Mesenchymal stem cell (in vitro differentiated cells and primary cell): ENCODE measurements around the gene B9D1.

Source experiments
- DNase-seq: peaks from one replicate; pipeline ENCODE4 v3.0.0-alpha.2; 2013
- H2AFZ ChIP-seq: one replicate; pipeline ENCODE4 v1.6.1; 2013; ENCODE audit warnings: low read depth, mild to moderate bottlenecking, control low read depth, inconsistent platforms, low read length, moderate library complexity
- H2AK5ac ChIP-seq: 2 replicates; pipeline ENCODE4 v1.6.1; 2013; ENCODE audit warnings: low read length, moderate library complexity, mild to moderate bottlenecking, inconsistent platforms; ENCODE audit not compliant: severe bottlenecking
- H2BK120ac ChIP-seq: one replicate; pipeline ENCODE4 v1.6.1; 2013; ENCODE audit warnings: low read depth, mild to moderate bottlenecking, inconsistent platforms, low read length, moderate library complexity
- H2BK12ac ChIP-seq, 2 experiments: one replicate each; pipeline ENCODE4 v1.6.1; 2013; ENCODE audit warnings: inconsistent platforms in 2 of 2, low read length in 2 of 2, mild to moderate bottlenecking in 2 of 2, moderate library complexity in 2 of 2, control low read depth in 1 of 2
- H2BK15ac ChIP-seq: one replicate; pipeline ENCODE4 v1.6.1; 2013; ENCODE audit warnings: mild to moderate bottlenecking, low read depth, inconsistent platforms; ENCODE audit not compliant: poor library complexity, severe bottlenecking
- H2BK5ac ChIP-seq: 2 replicates; pipeline ENCODE4 v1.6.1; 2013; ENCODE audit warnings: low read depth, mild to moderate bottlenecking, low read length, control low read depth, inconsistent platforms; ENCODE audit not compliant: poor library complexity, severe bottlenecking
- H3K14ac ChIP-seq, 2 experiments: one replicate each; pipeline ENCODE4 v1.6.1; 2013; ENCODE audit warnings: inconsistent platforms in 2 of 2, low read length in 2 of 2, control low read depth in 1 of 2, mild to moderate bottlenecking in 1 of 2, moderate library complexity in 1 of 2
- H3K18ac ChIP-seq, 2 experiments: one replicate each; pipeline ENCODE4 v1.6.1; 2013; ENCODE audit warnings: inconsistent platforms in 2 of 2, low read length in 2 of 2, control low read depth in 1 of 2, low read depth in 1 of 2, mild to moderate bottlenecking in 1 of 2
- H3K23ac ChIP-seq, 2 experiments: one replicate each; pipeline ENCODE4 v1.6.1; 2013; ENCODE audit warnings: inconsistent platforms in 2 of 2, low read length in 2 of 2, mild to moderate bottlenecking in 2 of 2, moderate library complexity in 2 of 2, control low read depth in 1 of 2
- H3K27ac ChIP-seq: 2 replicates; pipeline ENCODE4 v1.5.1; 2013; ENCODE audit warnings: mild to moderate bottlenecking, moderate library complexity, low read length, control low read depth, inconsistent platforms; ENCODE audit not compliant: poor library complexity, severe bottlenecking
- H3K27me3 ChIP-seq, 2 experiments: 2 replicates each; pipeline versions ENCODE4 v1.6.1 to v1.7.0; 2013; ENCODE audit warnings: low read length in 2 of 2, mild to moderate bottlenecking in 2 of 2, moderate library complexity in 2 of 2, control low read depth in 1 of 2, inconsistent platforms in 1 of 2; ENCODE audit not compliant: control insufficient read depth in 1 of 2, insufficient read depth in 1 of 2
- H3K36me3 ChIP-seq, 2 experiments: 2 replicates each; pipeline versions ENCODE4 v1.6.1 to v1.7.0; 2013; ENCODE audit warnings: low read length in 2 of 2, control low read depth in 1 of 2, inconsistent platforms in 1 of 2, low read depth in 1 of 2, mild to moderate bottlenecking in 1 of 2; ENCODE audit not compliant: insufficient read depth in 2 of 2, control insufficient read depth in 1 of 2
- H3K4ac ChIP-seq, 2 experiments: one replicate each; pipeline ENCODE4 v1.6.1; 2013; ENCODE audit warnings: inconsistent platforms in 2 of 2, low read length in 2 of 2, mild to moderate bottlenecking in 2 of 2, moderate library complexity in 2 of 2, control low read depth in 1 of 2, low read depth in 1 of 2
- H3K4me1 ChIP-seq: 2 replicates; pipeline ENCODE4 v1.6.1; 2013; ENCODE audit warnings: low read depth, low read length, control low read depth; ENCODE audit not compliant: control insufficient read depth, insufficient read depth
- H3K4me2 ChIP-seq: 2 replicates; pipeline ENCODE4 v1.6.1; 2013; ENCODE audit warnings: low read length, mild to moderate bottlenecking, inconsistent platforms; ENCODE audit not compliant: poor library complexity, severe bottlenecking
- H3K4me3 ChIP-seq, 2 experiments: 2 replicates each; pipeline versions ENCODE4 v1.5.1 to v1.7.0; 2013; ENCODE audit warnings: low read length in 2 of 2, mild to moderate bottlenecking in 2 of 2, control low read depth in 1 of 2, low read depth in 1 of 2; ENCODE audit not compliant: insufficient read depth in 1 of 2
- H3K79me1 ChIP-seq: replicated peaks from 2 replicates; pipeline ENCODE4 v1.6.1; 2013; ENCODE audit warnings: mild to moderate bottlenecking, control low read depth, low read length, inconsistent platforms; ENCODE audit not compliant: poor library complexity, severe bottlenecking
- H3K9ac ChIP-seq: 2 replicates; pipeline ENCODE4 v1.7.0; 2013; ENCODE audit warnings: mild to moderate bottlenecking, low read length, moderate library complexity
- H3K9me3 ChIP-seq: 2 replicates; pipeline ENCODE4 v1.7.0; 2013; ENCODE audit warnings: mild to moderate bottlenecking, low read length; ENCODE audit not compliant: control insufficient read depth
- H4K8ac ChIP-seq: one replicate; pipeline ENCODE4 v1.6.1; 2013; ENCODE audit warnings: inconsistent platforms, mild to moderate bottlenecking, low read length, moderate library complexity
- H4K91ac ChIP-seq: one replicate; pipeline ENCODE4 v1.6.1; 2013; ENCODE audit warnings: mild to moderate bottlenecking, low read length, inconsistent platforms
- WGBS: methylation state at CpG from one replicate; pipeline ENCODE4 v1.1.7; 2013; ENCODE audit warnings: mixed read lengths; 5-methylcytosine and 5-hydroxymethylcytosine counted together

Gene B9D1

GRCh38 chr17:19365499-19365817 is 2.9 kb upstream of the B9D1 start:
- H3K9me3 ChIP-seq, result no peaks in the 10 kb centered on the region
- no peaks in the 10 kb centered on the region for H3K27me3 ChIP-seq
- H3K18ac ChIP-seq, result no peak overlapping the region
- no peak overlapping the region for H2BK5ac ChIP-seq
- no peak overlapping the region for H2AFZ ChIP-seq
- H3K14ac ChIP-seq, result no peak overlapping the region
- no peak overlapping the region for H2AK5ac ChIP-seq
- DNase-seq, result no peak
- H2BK15ac ChIP-seq, result no peak overlapping the region
- H4K8ac ChIP-seq, result no peak overlapping the region
- H3K4ac ChIP-seq, result no peak overlapping the region
- no peak overlapping the region for H3K4me3 ChIP-seq
- no peak overlapping the region for H3K23ac ChIP-seq
- 96% methylated on average over 2 of the region's 4 CpGs for WGBS
- peaks cover 18% of the 10 kb centered on the region for H3K4me1 ChIP-seq
- H2BK120ac ChIP-seq, result no peak overlapping the region
- no peak overlapping the region for H2BK12ac ChIP-seq
- no peak overlapping the region for H3K27ac ChIP-seq
- no peak overlapping the region for H4K91ac ChIP-seq
- no peak overlapping the region for H3K4me2 ChIP-seq
- H3K79me1 ChIP-seq, result peaks cover 9% of the 10 kb centered on the region
- peaks cover 0 to 4% of the 10 kb centered on the region in 2 experiments for H3K36me3 ChIP-seq
- no peak overlapping the region for H3K9ac ChIP-seq

- peaks cover 18% of the 10 kb centered on the region for H3K4me1 ChIP-seq
- WGBS, result 97% methylated on average over 12 of the region's 14 CpGs
- H3K9ac ChIP-seq, result no peak overlapping the region
- H3K27me3 ChIP-seq, result no peaks in the 10 kb centered on the region
- peak overlapping the region; percentile 27 for H4K8ac ChIP-seq
- H2BK5ac ChIP-seq, result no peak overlapping the region
- no peak overlapping the region for H2BK15ac ChIP-seq
- H3K27ac ChIP-seq, result no peak overlapping the region
- H2AFZ ChIP-seq, result no peak overlapping the region
- H3K4me2 ChIP-seq, result no peak overlapping the region
- H3K23ac ChIP-seq, result no peak overlapping the region
- peak overlapping the region in 1 of 2 experiments; percentile 30 for H3K14ac ChIP-seq
- peaks cover 0 to 5% of the 10 kb centered on the region in 2 experiments for H3K36me3 ChIP-seq
- peak overlapping the region; percentile 0 for H2BK120ac ChIP-seq
- no peak overlapping the region for H2AK5ac ChIP-seq
- H3K4me3 ChIP-seq, result peak overlapping the region in 1 of 2 experiments; percentile 3
- H3K18ac ChIP-seq, result peak overlapping the region in 1 of 2 experiments; percentile 7
- DNase-seq, result no peak
- H3K9me3 ChIP-seq, result no peaks in the 10 kb centered on the region
- peak overlapping the region; percentile 21 for H4K91ac ChIP-seq
- H3K79me1 ChIP-seq, result peaks cover 13% of the 10 kb centered on the region
- H3K4ac ChIP-seq, result peak overlapping the region in 1 of 2 experiments; percentile 12
- H2BK12ac ChIP-seq, result peak overlapping the region in 1 of 2 experiments; percentile 59
Measured at GRCh38 chr17:19364699-19365498, 2.4 kb upstream of the B9D1 start.

GRCh38 chr17:19363460-19364035 is 1.0 kb upstream of the B9D1 start:
- H3K4me1 ChIP-seq, result peaks cover 18% of the 10 kb centered on the region
- H2BK5ac ChIP-seq, result no peak overlapping the region
- no peak overlapping the region for H3K4me2 ChIP-seq
- H3K79me1 ChIP-seq, result peaks cover 17% of the 10 kb centered on the region
- H3K4ac ChIP-seq, result no peak overlapping the region
- 77% methylated on average over 5 of the region's 6 CpGs for WGBS
- peak overlapping the region; percentile 89 for H3K9ac ChIP-seq
- no peak overlapping the region for H2AFZ ChIP-seq
- H3K27ac ChIP-seq, result no peak overlapping the region
- H2BK12ac ChIP-seq, result peak overlapping the region; percentile 17 to 56
- H4K8ac ChIP-seq, result no peak overlapping the region
- no peak overlapping the region for H4K91ac ChIP-seq
- H3K23ac ChIP-seq, result no peak overlapping the region
- no peak overlapping the region for H2BK120ac ChIP-seq
- H3K18ac ChIP-seq, result peak overlapping the region in 1 of 2 experiments; percentile 44
- no peaks in the 10 kb centered on the region for H3K27me3 ChIP-seq
- no peaks in the 10 kb centered on the region for H3K9me3 ChIP-seq
- no peak overlapping the region for H3K14ac ChIP-seq
- H2BK15ac ChIP-seq, result peak overlapping the region; percentile 26
- H2AK5ac ChIP-seq, result no peak overlapping the region
- peak overlapping the region in 1 of 2 experiments; percentile 90 for H3K4me3 ChIP-seq
- DNase-seq, result no peak
- H3K36me3 ChIP-seq, result peaks cover under 1 to 17% of the 10 kb centered on the region in 2 experiments

GRCh38 chr17:19363114-19363438 is 553 bp upstream of the B9D1 start:
- Histone ChIP-seq H3K9me3 (no peaks in the 10 kb centered on the region), H3K27me3 (no peaks in the 10 kb centered on the region), H3K23ac (no peak overlapping the region), H3K4me2 (peak overlapping the region; percentile 72), H3K79me1 (peaks cover 17% of the 10 kb centered on the region), H4K8ac (peak overlapping the region; percentile 71), H3K4me3 (peak overlapping the region; percentile 59 to 90), H3K14ac (no peak overlapping the region), H2BK12ac (no peak overlapping the region), H2AK5ac (no peak overlapping the region), H3K4me1 (peaks cover 18% of the 10 kb centered on the region), H2BK15ac (no peak overlapping the region), H3K18ac (no peak overlapping the region), H2BK5ac (no peak overlapping the region), H3K27ac (no peak overlapping the region), H2AFZ (no peak overlapping the region), H3K4ac (no peak overlapping the region), H3K36me3 (peaks cover 5 to 22% of the 10 kb centered on the region in 2 experiments), H3K9ac (peak overlapping the region; percentile 89), H2BK120ac (no peak overlapping the region), H4K91ac (peak overlapping the region; percentile 15)
- 51% methylated on average over 13 of the region's 14 CpGs for WGBS
- no peak for DNase-seq
